K562 (cell line): ENCODE data around the gene DDX46. TPM values are rescaled to one million over a fixed set of nuclear protein-coding genes. Genes with fewer than 3 reads are reported as not detected.

Source experiments
- ATAC-seq: fragments of 200-7000 bp; cut with Tn5 transposase; 3 replicates; pipeline ENCODE4 v1.9.1; 2020; ENCODE audit warnings: moderate library complexity
- BruUV-seq: library from RNA; stranded (reverse); fragments of 400-500 nt; replicated peaks from 2 replicates; lab custom pipeline; 2021; lab: Mats Ljungman, UMichigan
- CTCF ChIA-PET: fragments of 300-600 bp; formaldehyde crosslinking; extraction: SDS; loops from one replicate; lab custom pipeline; 2021; ENCODE audit warnings: low intra/inter-chr PET ratio; lab: Yijun Ruan, JAX
- POLR2A ChIA-PET: fragments of 300-600, 350-650 bp; sonication (Branson Sonifier 250); formaldehyde crosslinking; extraction: SDS; loops from one replicate; lab custom pipeline; 2021; ENCODE audit warnings: antibody characterized with exemption, inconsistent platforms; lab: Yijun Ruan, JAX
- DNase-seq, 4 experiments: peaks; one replicate each; pipeline versions ENCODE4 v3.0.0 to v3.0.0-alpha.2; 2011 to 2018; ENCODE audit warnings: low spot score in 3 of 4, mixed read lengths in 3 of 4; ENCODE audit errors: extremely low read depth in 1 of 4
- FAIRE-seq: peaks from 2 replicates; lab custom pipeline; 2011; peaks lifted over from hg19 to GRCh38; lab: Jason Lieb, UNC
- H2AFZ ChIP-seq: 2 replicates; pipeline ENCODE4 v1.6.0; 2011; ENCODE audit warnings: low read depth, low read length, control low read depth, inconsistent platforms
- H3K27ac ChIP-seq: fragments of 200-600 bp; 3 replicates; pipeline ENCODE4 v1.8.0; 2011; ENCODE audit warnings: low read depth, mild to moderate bottlenecking, control low read depth, inconsistent platforms, low read length, moderate library complexity, mixed read lengths; ENCODE audit errors: extremely low read depth
- H3K27me3 ChIP-seq, 2 experiments: fragments of 300-600 bp in 1 of 2; 2 replicates in 1 of 2; 3 replicates in 1 of 2; pipeline versions ENCODE4 v1.6.0 to v1.8.0; 2011; ENCODE audit warnings: inconsistent platforms in 2 of 2, low read length in 2 of 2, mild to moderate bottlenecking in 1 of 2, mixed read lengths in 1 of 2, moderate library complexity in 1 of 2; ENCODE audit not compliant: control insufficient read depth in 2 of 2, insufficient read depth in 2 of 2
- H3K36me3 ChIP-seq: fragments of 300-600 bp; 3 replicates; pipeline ENCODE4 v1.8.0; 2011; ENCODE audit warnings: mild to moderate bottlenecking, low read length, inconsistent platforms; ENCODE audit not compliant: control insufficient read depth, insufficient read depth
- H3K4me1 ChIP-seq, 2 experiments: fragments of 200-600 bp in 1 of 2; replicated peaks in 1 of 2; 2 replicates in 1 of 2; 3 replicates in 1 of 2; pipeline versions ENCODE4 v1.5.1 to v1.8.0; 2011; ENCODE audit warnings: inconsistent platforms in 2 of 2, low read length in 2 of 2, mild to moderate bottlenecking in 1 of 2, mixed read lengths in 1 of 2, moderate library complexity in 1 of 2; ENCODE audit not compliant: control insufficient read depth in 2 of 2, insufficient read depth in 2 of 2
- H3K4me2 ChIP-seq: 2 replicates; pipeline ENCODE4 v1.6.1; 2011; ENCODE audit warnings: low read length, control low read depth, inconsistent platforms, mixed read lengths; ENCODE audit not compliant: insufficient read depth
- H3K4me3 ChIP-seq: fragments of 200-600 bp; sonication (generic), shearing (Covaris generic); 2 replicates; pipeline ENCODE4 v1.5.1; 2016; ENCODE audit warnings: control low read depth, inconsistent platforms
- H3K79me2 ChIP-seq: fragments of 200-600 bp; 3 replicates; pipeline ENCODE4 v1.8.0; 2011; ENCODE audit warnings: low read length, inconsistent platforms; ENCODE audit not compliant: control insufficient read depth, insufficient read depth
- H3K9ac ChIP-seq, 2 experiments: 2 replicates each; pipeline versions ENCODE4 v1.6.0 to v1.6.1; 2011; ENCODE audit warnings: low read depth in 2 of 2, low read length in 2 of 2, control low read depth in 1 of 2, inconsistent platforms in 1 of 2, mild to moderate bottlenecking in 1 of 2, mixed read lengths in 1 of 2; ENCODE audit not compliant: insufficient read depth in 1 of 2
- H3K9me1 ChIP-seq: one replicate; pipeline ENCODE4 v1.6.0; 2011; ENCODE audit warnings: inconsistent platforms, mild to moderate bottlenecking, low read length, moderate library complexity; ENCODE audit not compliant: control insufficient read depth, insufficient read depth
- H3K9me3 ChIP-seq: replicated peaks from 2 replicates; pipeline ENCODE4 v1.5.1; 2011; ENCODE audit warnings: low read depth, low read length, inconsistent platforms; ENCODE audit not compliant: control insufficient read depth, insufficient read depth
- H4K20me1 ChIP-seq: replicated peaks from 2 replicates; pipeline ENCODE4 v1.6.1; 2011; ENCODE audit warnings: low read length, inconsistent platforms, mixed read lengths; ENCODE audit not compliant: control insufficient read depth, insufficient read depth
- CBX2 ChIP-seq: fragments of 200-600 bp; sonication (generic); IDR thresholded peaks from one replicate; pipeline ENCODE4 v1.6.1; 2012; ENCODE audit warnings: mild to moderate bottlenecking, low read length, inconsistent platforms; ENCODE audit not compliant: insufficient read depth, poor library complexity, severe bottlenecking
- ETV6 ChIP-seq, 3 experiments: fragments of 150-350 bp in 1 of 3; sonication (generic) in 1 of 3; formaldehyde crosslinking in 1 of 3; IDR thresholded peaks; 2 replicates each; pipeline versions ENCODE4 v1.6.1 to v1.8.0; 2014 to 2022; ENCODE audit warnings: borderline replicate concordance in 2 of 3, low read depth in 2 of 3, antibody characterized with exemption in 1 of 3, low read length in 1 of 3, mild to moderate bottlenecking in 1 of 3, missing genetic modification reagents in 1 of 3
- RFX5 ChIP-seq: IDR thresholded peaks from 2 replicates; pipeline ENCODE4 v1.6.1; 2011; ENCODE audit warnings: low read depth, mild to moderate bottlenecking, improper control_type of control experiment, low read length
- TAF7 ChIP-seq: fragments of 450-650 bp; IDR thresholded peaks from 2 replicates; pipeline ENCODE4 v1.6.1; 2016; ENCODE audit warnings: missing genetic modification characterization, missing compliant biosample characterization
- THRAP3 ChIP-seq: fragments of 450-650 bp; IDR thresholded peaks from 2 replicates; pipeline ENCODE4 v1.6.1; 2016; ENCODE audit warnings: mild to moderate bottlenecking, inconsistent platforms, borderline replicate concordance
- ZNF140 ChIP-seq: fragments of 250-450 bp; sonication (Bioruptor Pico); IDR thresholded peaks from 2 replicates; pipeline ENCODE4 v1.8.0; 2021; ENCODE audit warnings: moderate library complexity, mild to moderate bottlenecking, inconsistent platforms
- ZNF24 ChIP-seq: fragments of 450-650 bp; IDR thresholded peaks from 2 replicates; pipeline ENCODE4 v1.6.1; 2016
- WGBS: fragments of 100-300 bp; shearing (Covaris generic); methylation state at CpG from one replicate; pipeline ENCODE4 v1.1.6; 2016; ENCODE audit warnings: low coverage, mixed read lengths; ENCODE audit not compliant: insufficient coverage; ENCODE audit errors: missing lambda C conversion rate; 5-methylcytosine and 5-hydroxymethylcytosine counted together
- in situ Hi-C: fragments of 300-500 bp; cut with MboI; formaldehyde crosslinking; loops from 4 replicates; pipeline ENCODE4 v1.15.0; 2018; ENCODE audit warnings: inconsistent platforms, mixed read lengths
- intact Hi-C: fragments of 100-400 bp; cut with micrococcal nuclease; formaldehyde crosslinking; loops from 2 replicates; pipeline ENCODE4 v1.14.2; 2022
- polyA plus RNA-seq, 8 experiments: library from polyadenylated mRNA; depleted of rRNA in 4 of 8; stranded (reverse) in 5 of 8; unstranded in 3 of 8; fragments of >200 nt; fragmentation: Nextera tagmentation in 2 of 8; fragmentation: Illumina TruSeq in 1 of 8; extraction: Ambion mirVana in 2 of 8; extraction: Trizol in 1 of 8; gene quantifications; 2 replicates each; pipeline versions ENCODE4 v1.2.1 to v1.2.3, GENCODE V29; 2011 to 2014; ENCODE audit warnings: inconsistent platforms in 1 of 8, missing spikeins in 1 of 8
- total RNA-seq, 7 experiments: library from RNA; depleted of rRNA in 6 of 7; stranded (reverse); fragments of >200 nt in 6 of 7; fragmentation: Illumina TruSeq in 2 of 7; extraction: Trizol in 2 of 7; gene quantifications; 2 replicates each; pipeline versions ENCODE4 v1.2.1 to v1.2.3, GENCODE V29; 2011 to 2021; ENCODE audit warnings: low replicate concordance in 1 of 7
- TF ChIP-seq, protein P1 (sequence below): sonication (generic); formaldehyde crosslinking; IDR thresholded peaks from 2 replicates; pipeline ENCODE4 v1.8.1; 2023; ENCODE audit warnings: mild to moderate bottlenecking, missing genetic modification reagents
- TF ChIP-seq, protein P2 (sequence below): fragments of 250-450 bp; sonication (Bioruptor Pico); IDR thresholded peaks from 2 replicates; pipeline ENCODE4 v1.5.0; 2022; ENCODE audit warnings: mild to moderate bottlenecking

The DDX46 gene
- total and polyA plus RNA-seq, 9 of the 15 experiments (the other 6 are each of a cell fraction or from before 2014, with no cell fraction given), result 26.2 to 99.0 (median 76.4) TPM

DNA sequence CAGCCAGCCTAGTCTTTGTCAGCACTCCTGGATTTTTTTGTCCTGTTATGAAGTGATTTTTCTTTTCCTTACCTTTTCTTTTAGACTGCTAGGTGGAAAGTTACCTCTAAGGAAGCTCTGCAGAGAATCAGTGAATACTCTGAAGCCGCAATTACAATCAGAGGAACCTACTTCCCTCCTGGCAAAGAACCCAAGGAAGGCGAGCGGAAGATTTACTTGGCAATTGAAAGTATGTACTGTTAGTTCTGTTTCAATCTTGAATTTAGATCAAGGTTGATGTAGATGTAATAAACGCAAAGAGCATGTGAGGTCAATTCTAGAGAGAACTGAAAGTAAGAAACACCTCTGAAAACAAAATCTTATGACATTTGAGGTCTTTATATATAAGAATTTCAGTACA, 60.2 kb downstream of the DDX46 start:
- Histone ChIP-seq H3K27me3 (no peaks in the 10 kb centered on the region), H3K9ac (no peak overlapping the region), H3K4me2 (no peak overlapping the region), H2AFZ (no peak overlapping the region), H4K20me1 (no peaks in the 10 kb centered on the region), H3K9me3 (no peaks in the 10 kb centered on the region), H3K79me2 (no peaks in the 10 kb centered on the region), H3K9me1 (no peaks in the 10 kb centered on the region), H3K27ac (no peak overlapping the region), H3K4me1 (no peaks in the 10 kb centered on the region), H3K4me3 (no peak overlapping the region), H3K36me3 (peaks cover 88% of the 10 kb centered on the region)
- ATAC-seq (no peak), FAIRE-seq (no peak), DNase-seq (no peak)
- intact Hi-C loops, result no loop called here
- CTCF ChIA-PET, result no interaction called here
- in situ Hi-C loops, result no loop called here
- POLR2A ChIA-PET, result no interaction called here
- 93% methylated on average over 4 of the region's 4 CpGs for WGBS
- BruUV-seq, result no TSS peak
- no peak for TF ChIP-seq ETV6 (IDR thresholded peaks at IDR 0.05; ENCODE audit: borderline replicate concordance in 1 of 2, low read depth in 2 of 2, low read length in 1 of 2)
- no peak for TF ChIP-seq ETV6 (CRISPR knock-in tag; IDR thresholded peaks at IDR 0.05; ENCODE audit: borderline replicate concordance)
- TF ChIP-seq, protein P1, sequence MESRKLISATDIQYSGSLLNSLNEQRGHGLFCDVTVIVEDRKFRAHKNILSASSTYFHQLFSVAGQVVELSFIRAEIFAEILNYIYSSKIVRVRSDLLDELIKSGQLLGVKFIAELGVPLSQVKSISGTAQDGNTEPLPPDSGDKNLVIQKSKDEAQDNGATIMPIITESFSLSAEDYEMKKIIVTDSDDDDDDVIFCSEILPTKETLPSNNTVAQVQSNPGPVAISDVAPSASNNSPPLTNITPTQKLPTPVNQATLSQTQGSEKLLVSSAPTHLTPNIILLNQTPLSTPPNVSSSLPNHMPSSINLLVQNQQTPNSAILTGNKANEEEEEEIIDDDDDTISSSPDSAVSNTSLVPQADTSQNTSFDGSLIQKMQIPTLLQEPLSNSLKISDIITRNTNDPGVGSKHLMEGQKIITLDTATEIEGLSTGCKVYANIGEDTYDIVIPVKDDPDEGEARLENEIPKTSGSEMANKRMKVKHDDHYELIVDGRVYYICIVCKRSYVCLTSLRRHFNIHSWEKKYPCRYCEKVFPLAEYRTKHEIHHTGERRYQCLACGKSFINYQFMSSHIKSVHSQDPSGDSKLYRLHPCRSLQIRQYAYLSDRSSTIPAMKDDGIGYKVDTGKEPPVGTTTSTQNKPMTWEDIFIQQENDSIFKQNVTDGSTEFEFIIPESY, result no peak
- no peak for TF ChIP-seq ZNF24
- TF ChIP-seq ZNF140 (CRISPR knock-in tag), result no peak
- TF ChIP-seq CBX2, result no peak
- TF ChIP-seq RFX5, result no peak
- no peak for TF ChIP-seq THRAP3
- TF ChIP-seq, protein P2, sequence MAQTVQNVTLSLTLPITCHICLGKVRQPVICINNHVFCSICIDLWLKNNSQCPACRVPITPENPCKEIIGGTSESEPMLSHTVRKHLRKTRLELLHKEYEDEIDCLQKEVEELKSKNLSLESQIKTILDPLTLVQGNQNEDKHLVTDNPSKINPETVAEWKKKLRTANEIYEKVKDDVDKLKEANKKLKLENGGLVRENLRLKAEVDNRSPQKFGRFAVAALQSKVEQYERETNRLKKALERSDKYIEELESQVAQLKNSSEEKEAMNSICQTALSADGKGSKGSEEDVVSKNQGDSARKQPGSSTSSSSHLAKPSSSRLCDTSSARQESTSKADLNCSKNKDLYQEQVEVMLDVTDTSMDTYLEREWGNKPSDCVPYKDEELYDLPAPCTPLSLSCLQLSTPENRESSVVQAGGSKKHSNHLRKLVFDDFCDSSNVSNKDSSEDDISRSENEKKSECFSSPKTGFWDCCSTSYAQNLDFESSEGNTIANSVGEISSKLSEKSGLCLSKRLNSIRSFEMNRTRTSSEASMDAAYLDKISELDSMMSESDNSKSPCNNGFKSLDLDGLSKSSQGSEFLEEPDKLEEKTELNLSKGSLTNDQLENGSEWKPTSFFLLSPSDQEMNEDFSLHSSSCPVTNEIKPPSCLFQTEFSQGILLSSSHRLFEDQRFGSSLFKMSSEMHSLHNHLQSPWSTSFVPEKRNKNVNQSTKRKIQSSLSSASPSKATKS (CRISPR knock-in tag), result no peak
- TF ChIP-seq TAF7 (tag), result no peak
